Mesenchymal stem cell (in vitro differentiated cells and primary cell): Measurements from ENCODE around the gene FREM1.

ENCODE experiments used
- DNase-seq: peaks from one replicate; pipeline ENCODE4 v3.0.0-alpha.2; 2013
- H2AFZ ChIP-seq: one replicate; pipeline ENCODE4 v1.6.1; 2013; ENCODE audit warnings: low read depth, mild to moderate bottlenecking, control low read depth, inconsistent platforms, low read length, moderate library complexity
- H2AK5ac ChIP-seq: 2 replicates; pipeline ENCODE4 v1.6.1; 2013; ENCODE audit warnings: low read length, moderate library complexity, mild to moderate bottlenecking, inconsistent platforms; ENCODE audit not compliant: severe bottlenecking
- H2BK120ac ChIP-seq: one replicate; pipeline ENCODE4 v1.6.1; 2013; ENCODE audit warnings: low read depth, mild to moderate bottlenecking, inconsistent platforms, low read length, moderate library complexity
- H2BK12ac ChIP-seq, 2 experiments: one replicate each; pipeline ENCODE4 v1.6.1; 2013; ENCODE audit warnings: inconsistent platforms in 2 of 2, low read length in 2 of 2, mild to moderate bottlenecking in 2 of 2, moderate library complexity in 2 of 2, control low read depth in 1 of 2
- H2BK15ac ChIP-seq: one replicate; pipeline ENCODE4 v1.6.1; 2013; ENCODE audit warnings: mild to moderate bottlenecking, low read depth, inconsistent platforms; ENCODE audit not compliant: poor library complexity, severe bottlenecking
- H2BK5ac ChIP-seq: 2 replicates; pipeline ENCODE4 v1.6.1; 2013; ENCODE audit warnings: low read depth, mild to moderate bottlenecking, low read length, control low read depth, inconsistent platforms; ENCODE audit not compliant: poor library complexity, severe bottlenecking
- H3K14ac ChIP-seq, 2 experiments: one replicate each; pipeline ENCODE4 v1.6.1; 2013; ENCODE audit warnings: inconsistent platforms in 2 of 2, low read length in 2 of 2, control low read depth in 1 of 2, mild to moderate bottlenecking in 1 of 2, moderate library complexity in 1 of 2
- H3K18ac ChIP-seq, 2 experiments: one replicate each; pipeline ENCODE4 v1.6.1; 2013; ENCODE audit warnings: inconsistent platforms in 2 of 2, low read length in 2 of 2, control low read depth in 1 of 2, low read depth in 1 of 2, mild to moderate bottlenecking in 1 of 2
- H3K23ac ChIP-seq, 2 experiments: one replicate each; pipeline ENCODE4 v1.6.1; 2013; ENCODE audit warnings: inconsistent platforms in 2 of 2, low read length in 2 of 2, mild to moderate bottlenecking in 2 of 2, moderate library complexity in 2 of 2, control low read depth in 1 of 2
- H3K27ac ChIP-seq: 2 replicates; pipeline ENCODE4 v1.5.1; 2013; ENCODE audit warnings: mild to moderate bottlenecking, moderate library complexity, low read length, control low read depth, inconsistent platforms; ENCODE audit not compliant: poor library complexity, severe bottlenecking
- H3K27me3 ChIP-seq, 2 experiments: 2 replicates each; pipeline versions ENCODE4 v1.6.1 to v1.7.0; 2013; ENCODE audit warnings: low read length in 2 of 2, mild to moderate bottlenecking in 2 of 2, moderate library complexity in 2 of 2, control low read depth in 1 of 2, inconsistent platforms in 1 of 2; ENCODE audit not compliant: control insufficient read depth in 1 of 2, insufficient read depth in 1 of 2
- H3K36me3 ChIP-seq, 2 experiments: 2 replicates each; pipeline versions ENCODE4 v1.6.1 to v1.7.0; 2013; ENCODE audit warnings: low read length in 2 of 2, control low read depth in 1 of 2, inconsistent platforms in 1 of 2, low read depth in 1 of 2, mild to moderate bottlenecking in 1 of 2; ENCODE audit not compliant: insufficient read depth in 2 of 2, control insufficient read depth in 1 of 2
- H3K4ac ChIP-seq, 2 experiments: one replicate each; pipeline ENCODE4 v1.6.1; 2013; ENCODE audit warnings: inconsistent platforms in 2 of 2, low read length in 2 of 2, mild to moderate bottlenecking in 2 of 2, moderate library complexity in 2 of 2, control low read depth in 1 of 2, low read depth in 1 of 2
- H3K4me1 ChIP-seq: 2 replicates; pipeline ENCODE4 v1.6.1; 2013; ENCODE audit warnings: low read depth, low read length, control low read depth; ENCODE audit not compliant: control insufficient read depth, insufficient read depth
- H3K4me2 ChIP-seq: 2 replicates; pipeline ENCODE4 v1.6.1; 2013; ENCODE audit warnings: low read length, mild to moderate bottlenecking, inconsistent platforms; ENCODE audit not compliant: poor library complexity, severe bottlenecking
- H3K4me3 ChIP-seq, 2 experiments: 2 replicates each; pipeline versions ENCODE4 v1.5.1 to v1.7.0; 2013; ENCODE audit warnings: low read length in 2 of 2, mild to moderate bottlenecking in 2 of 2, control low read depth in 1 of 2, low read depth in 1 of 2; ENCODE audit not compliant: insufficient read depth in 1 of 2
- H3K79me1 ChIP-seq: replicated peaks from 2 replicates; pipeline ENCODE4 v1.6.1; 2013; ENCODE audit warnings: mild to moderate bottlenecking, control low read depth, low read length, inconsistent platforms; ENCODE audit not compliant: poor library complexity, severe bottlenecking
- H3K9ac ChIP-seq: 2 replicates; pipeline ENCODE4 v1.7.0; 2013; ENCODE audit warnings: mild to moderate bottlenecking, low read length, moderate library complexity
- H3K9me3 ChIP-seq: 2 replicates; pipeline ENCODE4 v1.7.0; 2013; ENCODE audit warnings: mild to moderate bottlenecking, low read length; ENCODE audit not compliant: control insufficient read depth
- H4K8ac ChIP-seq: one replicate; pipeline ENCODE4 v1.6.1; 2013; ENCODE audit warnings: inconsistent platforms, mild to moderate bottlenecking, low read length, moderate library complexity
- H4K91ac ChIP-seq: one replicate; pipeline ENCODE4 v1.6.1; 2013; ENCODE audit warnings: mild to moderate bottlenecking, low read length, inconsistent platforms
- WGBS: methylation state at CpG from one replicate; pipeline ENCODE4 v1.1.7; 2013; ENCODE audit warnings: mixed read lengths; 5-methylcytosine and 5-hydroxymethylcytosine counted together

Gene FREM1

DNA sequence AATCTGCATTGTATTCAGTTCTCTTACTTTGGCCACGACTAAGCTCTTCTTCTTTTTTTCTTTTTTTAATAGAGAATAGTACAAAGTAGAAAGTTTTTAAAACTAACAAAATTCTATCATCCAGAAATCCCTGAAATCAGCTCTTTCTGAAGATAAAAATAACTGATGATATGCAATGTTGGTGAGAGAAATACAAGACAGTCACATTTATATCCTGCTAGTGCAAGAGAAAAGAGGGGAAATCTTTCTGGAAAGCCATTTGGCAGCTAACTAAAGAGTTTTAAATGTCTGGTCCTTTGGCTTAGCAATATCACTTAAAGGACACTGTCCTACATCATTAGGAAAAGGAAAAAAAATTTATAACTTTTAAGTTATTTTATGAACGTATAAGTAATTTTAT lies 27.0 kb upstream of the FREM1 start:
- H3K9me3 ChIP-seq: no peaks in the 10 kb centered on the region
- peak overlapping the region in 1 of 2 experiments; percentile 37 for H3K4ac ChIP-seq
- no peaks in the 10 kb centered on the region for H3K4me1 ChIP-seq
- no peak overlapping the region for H3K9ac ChIP-seq
- no peak overlapping the region for H3K14ac ChIP-seq
- no peak overlapping the region for H2BK12ac ChIP-seq
- no peak overlapping the region for H2BK120ac ChIP-seq
- no peak overlapping the region for H2AK5ac ChIP-seq
- H3K79me1 ChIP-seq: no peaks in the 10 kb centered on the region
- no peak overlapping the region for H3K27ac ChIP-seq
- no peaks in the 10 kb centered on the region for H3K36me3 ChIP-seq
- H3K18ac ChIP-seq: no peak overlapping the region
- no peak overlapping the region for H3K23ac ChIP-seq
- H4K91ac ChIP-seq: no peak overlapping the region
- H2BK5ac ChIP-seq: no peak overlapping the region
- H4K8ac ChIP-seq: no peak overlapping the region
- H3K27me3 ChIP-seq: no peaks in the 10 kb centered on the region
- no peak for DNase-seq
- whole genome bisulfite sequencing: no CpG with 5 or more reads among the region's 2 CpGs
- no peak overlapping the region for H2BK15ac ChIP-seq
- no peak overlapping the region for H2AFZ ChIP-seq
- H3K4me3 ChIP-seq: no peak overlapping the region
- no peak overlapping the region for H3K4me2 ChIP-seq

GRCh38 chr9:14936491-14936890 lies 26.3 kb upstream of the FREM1 start:
- no peak overlapping the region for H3K4ac ChIP-seq
- no peak overlapping the region for H2BK120ac ChIP-seq
- no peak overlapping the region for H4K8ac ChIP-seq
- H3K18ac ChIP-seq: peak overlapping the region in 1 of 2 experiments; percentile 40
- no peak overlapping the region for H2BK5ac ChIP-seq
- no peak overlapping the region for H3K4me3 ChIP-seq
- H3K27ac ChIP-seq: no peak overlapping the region
- H3K4me1 ChIP-seq: no peaks in the 10 kb centered on the region
- 24% methylated on average over 4 of the region's 4 CpGs for WGBS
- no peak overlapping the region for H2BK12ac ChIP-seq
- H3K79me1 ChIP-seq: no peaks in the 10 kb centered on the region
- H2AK5ac ChIP-seq: no peak overlapping the region
- DNase-seq: peak; percentile 13
- H3K9ac ChIP-seq: no peak overlapping the region
- no peak overlapping the region for H2BK15ac ChIP-seq
- H3K9me3 ChIP-seq: no peaks in the 10 kb centered on the region
- H3K14ac ChIP-seq: no peak overlapping the region
- H2AFZ ChIP-seq: no peak overlapping the region
- no peaks in the 10 kb centered on the region for H3K27me3 ChIP-seq
- H4K91ac ChIP-seq: no peak overlapping the region
- H3K4me2 ChIP-seq: no peak overlapping the region
- H3K36me3 ChIP-seq: no peaks in the 10 kb centered on the region
- no peak overlapping the region for H3K23ac ChIP-seq

DNA sequence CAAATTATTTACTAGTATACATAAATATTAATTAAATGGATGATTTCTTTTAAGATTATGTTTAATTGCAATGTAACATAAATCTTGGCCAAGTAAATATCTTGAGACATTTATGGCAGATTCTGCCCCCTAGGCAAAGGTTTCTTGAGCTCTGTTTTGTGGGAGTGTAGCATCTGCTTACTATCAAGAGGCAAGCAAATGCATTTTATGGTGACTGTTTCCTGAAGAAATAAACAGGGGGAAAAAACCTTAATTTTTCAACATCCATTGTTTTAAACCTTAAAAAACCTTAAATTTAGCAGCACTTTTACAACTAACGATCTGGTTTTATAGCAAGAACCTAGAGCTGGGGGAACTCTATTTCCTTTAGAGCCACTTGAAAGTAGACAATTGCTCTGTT lies 25.7 kb upstream of the FREM1 start:
- Histone ChIP-seq H2BK5ac (no peak overlapping the region), H3K9ac (no peak overlapping the region), H2AK5ac (no peak overlapping the region), H3K27me3 (no peaks in the 10 kb centered on the region), H2BK12ac (no peak overlapping the region), H3K23ac (no peak overlapping the region), H3K14ac (no peak overlapping the region), H2BK15ac (no peak overlapping the region), H3K18ac (no peak overlapping the region), H4K91ac (no peak overlapping the region), H3K79me1 (no peaks in the 10 kb centered on the region), H2BK120ac (no peak overlapping the region), H3K4ac (no peak overlapping the region), H3K9me3 (no peaks in the 10 kb centered on the region), H3K4me1 (no peaks in the 10 kb centered on the region), H3K4me3 (no peak overlapping the region), H3K4me2 (no peak overlapping the region), H3K27ac (no peak overlapping the region), H3K36me3 (no peaks in the 10 kb centered on the region), H2AFZ (no peak overlapping the region), H4K8ac (no peak overlapping the region)
- WGBS: 20% methylated on average over 1 of the region's 1 CpG
- DNase-seq: peak; percentile 54

DNA sequence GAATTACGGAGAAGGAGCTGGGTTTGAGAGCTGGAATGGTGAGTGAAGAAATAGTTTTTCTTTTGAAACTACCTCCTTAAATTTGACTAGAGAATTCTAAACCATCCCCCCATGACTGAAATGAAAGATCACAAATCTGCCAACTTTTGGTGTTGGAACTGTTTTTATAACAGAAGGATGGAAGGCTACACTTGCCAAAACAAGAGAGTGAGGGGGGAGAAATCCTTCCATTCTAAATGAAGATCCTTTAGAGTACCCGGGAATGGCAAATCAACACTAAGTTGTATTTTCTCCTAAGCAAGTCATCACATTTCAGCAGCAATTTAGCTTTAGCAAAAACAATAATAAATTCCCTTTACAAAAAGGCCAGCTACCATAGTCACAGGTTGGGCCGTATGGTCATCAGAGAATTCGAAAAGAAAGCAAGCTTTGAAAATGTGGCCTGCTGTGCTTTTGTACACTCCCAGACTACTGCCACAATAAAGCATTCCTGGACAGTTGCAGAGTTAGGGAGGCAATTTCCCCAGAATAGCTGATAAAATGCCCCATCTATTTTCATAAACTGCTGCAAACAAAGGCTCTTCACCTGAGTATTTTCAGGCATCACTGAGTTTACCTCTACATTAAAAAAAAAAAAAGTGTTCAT lies 25.0 kb upstream of the FREM1 start:
- H2BK120ac ChIP-seq: peak overlapping the region; percentile 15
- H3K18ac ChIP-seq: no peak overlapping the region
- H2AK5ac ChIP-seq: no peak overlapping the region
- no peaks in the 10 kb centered on the region for H3K27me3 ChIP-seq
- no peak for DNase-seq
- H3K4ac ChIP-seq: no peak overlapping the region
- H3K79me1 ChIP-seq: no peaks in the 10 kb centered on the region
- no peak overlapping the region for H3K14ac ChIP-seq
- no peaks in the 10 kb centered on the region for H3K36me3 ChIP-seq
- H2AFZ ChIP-seq: no peak overlapping the region
- H3K4me3 ChIP-seq: no peak overlapping the region
- no peak overlapping the region for H3K9ac ChIP-seq
- no peak overlapping the region for H2BK5ac ChIP-seq
- H3K23ac ChIP-seq: no peak overlapping the region
- no peaks in the 10 kb centered on the region for H3K4me1 ChIP-seq
- H4K8ac ChIP-seq: no peak overlapping the region
- no peaks in the 10 kb centered on the region for H3K9me3 ChIP-seq
- no peak overlapping the region for H3K27ac ChIP-seq
- WGBS: 31% methylated on average over 3 of the region's 4 CpGs
- H3K4me2 ChIP-seq: no peak overlapping the region
- no peak overlapping the region for H2BK15ac ChIP-seq
- no peak overlapping the region for H2BK12ac ChIP-seq
- no peak overlapping the region for H4K91ac ChIP-seq
